Fibroblast of lung (primary cell): ENCODE data around the gene MAP3K7.

Source experiments
- CTCF ChIP-seq, 2 donors: IDR thresholded peaks in 1 of 2; conservative IDR thresholded peaks in 1 of 2; 1 replicate in 1 of 2; 2 replicates in 1 of 2; pipeline ENCODE4 v1.5.1; 2011 to 2012; ENCODE audit warnings: low read length in 2 of 2, control low read depth in 1 of 2, inconsistent platforms in 1 of 2, low read depth in 1 of 2, mild to moderate bottlenecking in 1 of 2
- EZH2 ChIP-seq: IDR thresholded peaks from 2 replicates; pipeline ENCODE4 v1.5.1; 2012; ENCODE audit warnings: low read length, control low read depth, mild to moderate bottlenecking; ENCODE audit errors: missing control alignments

- TF ChIP-seq CTCF (conservative IDR thresholded peaks at IDR 0.05 in 1 of 2, IDR thresholded peaks at IDR 0.05 in 1 of 2; ENCODE audit: low read depth in 1 of 2, low read length in 2 of 2) (no peak), EZH2 (no peak)
Observed at GRCh38 chr6:90469906-90470305, 117.0 kb downstream of the MAP3K7 start.
